GM18858 (cell line): Measurements from ENCODE around the gene HOXB1.
"Not testable (repeated sequence)": the region's sequence is repeated elsewhere in the genome, so short reads cannot be mapped to it uniquely, and the experiment has no call there.

Source experiments
- ATAC-seq: cut with Tn5 transposase; IDR thresholded peaks from one replicate; pipeline ENCODE4 v1.9.1; 2021; ENCODE audit not compliant: unreplicated experiment

Gene HOXB1

DNA sequence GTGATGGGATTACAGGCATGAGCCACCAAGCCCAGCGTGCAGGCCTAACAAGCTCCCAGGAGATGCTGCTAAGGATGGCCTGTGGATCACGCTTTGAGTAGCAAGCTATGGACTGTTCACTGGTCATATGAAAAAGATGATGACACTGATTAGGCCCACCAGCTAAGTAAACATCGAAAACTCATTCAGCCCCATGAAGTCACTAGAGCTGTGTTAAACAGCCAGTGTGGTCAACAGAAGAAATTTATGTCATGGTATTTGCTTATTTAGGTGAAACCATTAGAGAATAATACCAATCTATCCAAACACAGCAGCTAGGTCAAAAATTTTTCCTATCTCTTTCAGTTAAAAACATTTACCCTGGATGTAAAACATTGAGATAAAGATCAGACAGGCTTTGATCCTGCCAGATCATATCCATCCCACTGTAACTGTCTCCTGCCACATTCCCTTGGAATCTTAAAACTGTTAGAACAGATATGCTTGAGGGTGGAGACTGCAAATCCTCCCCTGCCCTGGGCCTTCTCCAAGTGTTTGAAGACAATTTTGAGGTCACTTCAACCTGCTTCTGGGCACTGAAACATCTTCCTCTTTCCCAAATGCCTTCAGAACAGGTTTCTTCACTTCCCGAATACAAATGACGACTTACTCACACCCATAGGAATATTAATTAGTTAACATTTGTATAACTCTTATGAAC is 30.9 kb downstream of the HOXB1 start:
- ATAC-seq: no peak

DNA sequence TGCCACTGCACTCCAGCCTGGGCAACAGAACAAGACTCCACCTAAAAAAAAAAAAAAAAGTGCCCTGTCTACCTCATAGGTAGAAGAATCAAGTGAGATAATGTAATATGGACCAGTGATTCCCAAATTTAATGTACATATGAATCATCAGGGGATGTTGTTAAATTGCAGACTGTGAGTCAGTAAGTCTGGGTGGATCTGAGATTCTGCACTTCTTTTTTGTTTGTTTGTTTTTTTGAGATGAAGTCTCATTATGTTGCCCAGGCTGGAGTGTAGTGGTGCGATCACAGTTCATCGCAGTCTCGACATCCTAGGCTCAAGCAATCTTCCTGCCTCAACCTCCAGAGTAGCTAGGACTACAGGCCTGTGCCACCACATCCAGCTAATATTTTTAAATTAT is 31.6 kb downstream of the HOXB1 start:
- no peak for ATAC-seq

- ATAC-seq: no peak
These were observed 32.5 kb downstream of the HOXB1 start for GRCh38 chr17:48498164-48498850.

- ATAC-seq: no peak
These were observed 33.7 kb downstream of the HOXB1 start for GRCh38 chr17:48497103-48497502.

- ATAC-seq: no peak
These were observed 36.5 kb downstream of the HOXB1 start for GRCh38 chr17:48494335-48494734.

- ATAC-seq: no peak
These were observed 38.2 kb downstream of the HOXB1 start for GRCh38 chr17:48492401-48493298.

DNA sequence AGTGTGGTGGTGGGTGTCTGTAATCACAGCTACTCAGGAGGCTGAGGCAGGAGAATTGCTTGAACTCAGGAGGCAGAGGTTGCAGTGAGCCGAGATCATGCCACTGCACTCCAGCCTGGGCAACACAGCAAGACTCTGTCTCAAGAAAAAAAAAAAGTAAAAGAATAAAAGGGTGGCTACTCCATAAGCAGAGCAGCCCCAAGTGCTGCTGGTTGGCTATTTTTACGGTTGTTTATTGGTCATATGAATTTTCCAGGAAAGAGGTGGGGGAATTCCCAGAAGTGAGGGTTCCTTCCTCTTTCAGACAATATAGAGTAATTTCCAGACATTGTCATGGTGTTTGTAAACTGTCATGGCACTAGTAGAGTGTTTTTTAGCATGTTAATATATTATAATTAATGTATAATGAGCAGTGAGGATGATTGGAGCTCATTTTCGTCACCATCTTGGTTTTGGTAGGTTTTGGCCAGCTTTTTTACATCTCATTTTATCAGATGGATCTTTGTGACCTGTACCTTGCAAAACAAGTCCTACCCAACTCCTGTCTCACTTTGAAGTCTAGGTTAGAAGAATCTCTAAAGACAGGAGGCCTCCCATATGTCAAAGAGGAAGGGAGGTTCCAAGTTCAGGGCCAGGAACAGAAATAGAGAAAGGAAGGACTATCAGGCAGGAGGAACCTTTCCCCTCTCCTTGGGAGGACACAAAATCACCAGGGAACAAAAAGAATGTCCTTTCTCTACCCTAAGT is 39.1 kb downstream of the HOXB1 start:
- no peak for ATAC-seq

DNA sequence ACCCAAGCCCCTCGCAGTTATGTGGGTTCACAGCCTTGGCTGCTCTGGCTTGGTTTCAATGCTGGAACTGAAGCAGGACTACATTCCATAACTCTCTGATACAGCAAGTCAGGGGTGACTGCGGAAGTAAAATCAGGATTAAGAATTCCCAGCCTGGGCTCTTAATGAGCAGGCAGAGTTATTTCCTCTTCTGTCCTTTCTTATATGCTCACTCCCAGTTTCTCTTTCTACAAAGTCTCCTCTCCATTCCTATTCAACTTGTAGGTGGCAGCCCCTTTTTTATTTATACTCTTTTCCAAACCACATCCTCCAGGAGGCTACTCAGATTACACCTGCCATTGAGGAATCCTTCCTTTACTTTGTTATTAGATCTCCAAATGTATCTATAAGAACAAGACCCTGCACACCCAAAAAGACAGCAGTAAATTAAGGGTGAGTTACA is 40.3 kb downstream of the HOXB1 start:
- no peak for ATAC-seq

DNA sequence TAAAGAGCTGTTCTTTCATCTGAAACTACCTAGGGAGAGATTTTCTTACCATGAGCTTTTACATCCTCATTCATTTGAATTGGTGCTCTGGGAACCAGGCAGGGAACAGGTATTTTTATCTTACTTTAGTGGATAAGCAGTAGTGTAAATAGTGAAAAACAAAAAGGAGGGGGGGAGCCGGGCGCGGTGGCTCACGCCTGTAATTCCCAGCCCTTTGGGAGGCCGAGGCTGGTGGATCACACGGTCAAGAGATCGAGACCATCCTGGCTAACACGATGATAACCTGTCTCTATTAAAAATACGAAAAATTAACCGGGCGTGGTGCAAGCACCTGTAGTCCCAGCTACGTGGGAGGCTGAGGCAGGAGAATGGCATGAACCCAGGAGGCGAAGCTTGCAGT is 41.0 kb downstream of the HOXB1 start:
- no peak for ATAC-seq

DNA sequence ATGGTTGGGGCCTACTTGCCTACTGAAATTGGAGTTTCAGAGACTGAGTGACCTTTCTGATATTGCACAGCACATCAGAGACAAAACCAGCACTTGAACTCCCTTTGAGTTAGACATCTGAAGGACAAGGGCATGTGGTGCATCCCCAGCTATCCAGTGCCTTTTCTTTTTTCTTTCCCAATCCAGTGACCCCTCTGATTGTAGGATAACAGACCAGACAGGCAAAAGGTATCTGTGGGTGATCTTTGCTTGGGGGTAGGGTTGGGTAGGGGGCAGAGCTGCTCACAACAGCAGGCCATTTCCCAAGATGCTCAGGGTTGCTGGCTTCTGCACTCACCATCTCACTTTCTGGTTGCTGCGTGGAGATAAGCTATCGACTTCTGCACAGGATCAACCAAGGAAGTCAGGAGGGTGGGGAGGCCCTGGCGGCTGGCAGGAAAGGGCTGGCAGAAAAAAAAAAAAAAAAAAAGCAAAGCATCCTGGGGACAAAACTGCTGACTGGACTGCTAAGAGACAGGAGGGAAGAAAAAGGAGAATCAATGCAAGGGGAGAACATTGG is 42.2 kb downstream of the HOXB1 start:
- ATAC-seq: no peak

DNA sequence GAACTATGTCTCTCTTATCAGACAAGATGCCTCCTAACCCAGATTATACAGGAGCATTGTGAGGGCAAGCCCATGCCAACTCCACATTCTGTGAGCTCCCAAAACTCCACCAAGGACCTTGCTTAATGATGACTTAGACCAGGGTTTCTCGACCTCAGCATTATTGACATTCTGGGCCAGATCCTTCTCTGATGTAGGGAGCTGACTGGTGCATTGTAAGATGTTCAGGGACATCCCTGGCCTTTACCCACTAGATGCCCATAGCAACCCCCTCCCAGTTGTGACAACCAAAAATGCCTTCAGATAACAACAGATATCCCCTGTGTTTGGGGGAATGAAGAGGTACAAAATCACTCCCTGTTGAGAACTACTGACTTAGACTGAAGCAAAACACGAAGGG is 43.6 kb downstream of the HOXB1 start:
- ATAC-seq: no peak

DNA sequence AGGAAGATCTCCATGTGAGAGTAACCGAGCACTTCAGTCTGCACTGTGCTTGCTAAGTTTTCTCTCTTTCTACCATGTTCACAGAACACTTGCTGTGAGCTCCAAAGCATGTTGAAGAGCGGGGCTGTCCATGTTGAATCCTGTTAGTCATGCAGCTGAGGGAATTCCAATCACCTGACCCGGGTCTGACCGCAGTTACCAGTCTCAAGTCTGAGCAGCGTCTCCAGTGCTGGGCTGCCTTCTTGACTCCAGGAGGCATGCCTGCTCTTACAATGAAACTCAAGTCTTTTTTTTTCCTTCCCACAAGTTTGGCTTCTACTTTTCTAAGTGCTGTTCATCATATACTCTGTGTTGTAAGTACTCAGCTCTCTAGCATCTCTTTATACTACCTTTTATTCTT is 44.3 kb downstream of the HOXB1 start:
- ATAC-seq: no peak

DNA sequence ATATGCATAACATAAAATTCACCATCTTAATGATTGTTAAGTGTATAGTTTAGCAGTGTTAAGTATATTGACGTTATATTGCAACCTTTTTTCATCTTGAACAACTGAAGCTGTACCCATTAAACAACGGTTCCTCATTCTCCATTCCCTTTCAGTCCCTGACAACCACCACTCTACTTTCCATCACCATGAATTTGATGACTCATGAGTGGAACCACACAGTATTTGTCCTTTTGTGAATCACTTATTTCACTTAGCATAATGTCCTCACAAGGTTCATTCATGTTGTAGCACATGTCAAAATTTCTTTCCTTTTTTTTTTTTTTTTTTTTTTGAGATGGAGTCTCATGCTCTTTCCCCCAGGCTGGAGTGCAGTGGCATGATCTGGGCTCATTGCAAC is 46.0 kb downstream of the HOXB1 start:
- no peak for ATAC-seq

DNA sequence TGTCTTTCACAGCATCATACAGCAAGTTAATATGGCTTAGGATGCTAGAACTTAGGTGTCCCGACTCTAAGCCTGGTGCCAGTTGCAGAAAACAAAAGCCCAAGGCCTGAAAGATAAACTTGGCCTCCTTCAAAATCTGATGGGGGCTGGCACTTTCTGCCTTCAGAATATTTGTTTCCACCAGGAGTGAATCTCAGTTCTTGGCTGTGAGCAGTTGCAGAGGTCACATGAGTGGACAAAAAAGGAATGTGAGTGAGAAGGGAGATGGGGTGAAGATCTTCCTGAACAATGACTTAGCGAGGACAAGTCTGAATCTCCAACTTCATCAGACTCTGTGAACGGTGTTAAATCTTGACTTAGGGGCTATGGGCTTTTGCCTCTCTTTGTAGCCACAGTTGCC is 46.6 kb downstream of the HOXB1 start:
- ATAC-seq: no peak

- no peak for ATAC-seq
These were observed 47.2 kb downstream of the HOXB1 start for GRCh38 chr17:48483471-48484131.

DNA sequence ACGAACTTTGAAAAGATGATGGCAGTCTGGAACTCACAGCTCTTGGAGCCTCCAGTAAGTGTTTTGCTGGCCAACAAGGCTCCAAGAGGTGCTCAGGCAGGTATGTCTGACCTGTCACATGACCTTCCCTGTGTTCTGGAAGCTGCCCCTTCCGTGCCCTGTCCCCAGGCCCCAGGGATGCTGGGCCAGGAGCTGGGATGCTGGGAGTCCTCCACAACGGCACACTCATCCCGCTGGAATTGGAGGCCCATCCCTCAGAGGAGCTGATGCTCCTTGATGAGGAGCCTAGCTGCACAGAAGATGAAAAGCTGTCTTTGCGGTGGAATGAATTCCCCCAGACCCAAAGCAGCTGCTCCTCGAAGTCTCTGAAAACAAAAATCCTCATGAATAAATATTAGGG is 47.8 kb downstream of the HOXB1 start:
- ATAC-seq: no peak

- ATAC-seq: not testable (repeated sequence)
These were observed 48.5 kb downstream of the HOXB1 start for GRCh38 chr17:48482301-48482700.

GRCh38 chr17:48479014-48479402 is 51.8 kb downstream of the HOXB1 start:
- no peak for ATAC-seq
